Aorta (tissue), 5 donors: ENCODE measurements around the gene RAF1. TPM values are rescaled to one million over a fixed set of nuclear protein-coding genes. Genes with fewer than 3 reads are reported as not detected.

ENCODE experiments used
- ATAC-seq: fragments of 200-7000 bp; cut with Tn5 transposase; one replicate; pipeline ENCODE4 v1.9.1; 2022; ENCODE audit warnings: moderate library complexity; ENCODE audit not compliant: low FRiP score
- DNase-seq, 2 donors: peaks; one replicate each; pipeline ENCODE4 v3.0.0-alpha.2; 2020
- H3K27ac ChIP-seq, 2 donors: one replicate each; pipeline ENCODE4 v1.5.1; 2013; ENCODE audit warnings: low read length in 2 of 2, mild to moderate bottlenecking in 2 of 2, moderate library complexity in 2 of 2, control low read depth in 1 of 2, inconsistent platforms in 1 of 2, low read depth in 1 of 2
- H3K27me3 ChIP-seq, 2 donors: one replicate each; pipeline ENCODE4 v1.6.1; 2013; ENCODE audit warnings: control low read depth in 1 of 2, low read length in 1 of 2, mild to moderate bottlenecking in 1 of 2, moderate library complexity in 1 of 2; ENCODE audit not compliant: insufficient read depth in 2 of 2, control insufficient read depth in 1 of 2
- H3K36me3 ChIP-seq, 2 donors: one replicate each; pipeline ENCODE4 v1.6.1; 2013; ENCODE audit warnings: control low read depth in 1 of 2, low read length in 1 of 2, mild to moderate bottlenecking in 1 of 2; ENCODE audit not compliant: insufficient read depth in 2 of 2, control insufficient read depth in 1 of 2
- H3K4me1 ChIP-seq, 2 donors: one replicate each; pipeline ENCODE4 v1.6.1; 2013; ENCODE audit warnings: low read length in 2 of 2, control low read depth in 1 of 2, mild to moderate bottlenecking in 1 of 2, moderate library complexity in 1 of 2; ENCODE audit not compliant: insufficient read depth in 2 of 2, control insufficient read depth in 1 of 2
- H3K4me3 ChIP-seq, 2 donors: one replicate each; pipeline ENCODE4 v1.5.1; 2013; ENCODE audit warnings: low read length in 2 of 2, control low read depth in 1 of 2, mild to moderate bottlenecking in 1 of 2
- H3K9me3 ChIP-seq: one replicate; pipeline ENCODE4 v1.6.1; 2013; ENCODE audit warnings: mild to moderate bottlenecking, low read length; ENCODE audit not compliant: control insufficient read depth
- WGBS, 2 donors: extraction: QIAGEN DNeasy Blood & Tissue Kit; methylation state at CpG; one replicate each; pipeline ENCODE4 v1.1.7; 2013; 5-methylcytosine and 5-hydroxymethylcytosine counted together
- intact Hi-C, 2 donors: fragments of 100-400 bp; cut with DNase I; formaldehyde crosslinking; loops; one replicate each; pipeline versions ENCODE4 v1.14.2 to v1.15.0; 2022
- polyA plus RNA-seq, 2 donors: library from polyadenylated mRNA; stranded (reverse); fragments of 200-250 nt; gene quantifications; one replicate each; pipeline ENCODE4 v1.2.3, GENCODE V29; 2013
- total RNA-seq, 2 donors: library from RNA; stranded (reverse); fragmentation: NEBNext Ultra II Directional; extraction: Animal tissue kit (Norgen Biotek cat#: 25700); gene quantifications; one replicate each; pipeline ENCODE4 v1.2.1, GENCODE V29; 2021
- donor health status: healthy with polysubstance abuse.
- donor health status: Bipolar disorder and iron deficiency.
- donor health status: DM: no; HTN: no; CAD: no.
- donor health status: DM: no; HTN: no; CAD: no.
- donor health status: DM: yes; HTN: yes; CAD: no.

The RAF1 gene
- total and polyA plus RNA-seq, 4 donors: 57.0 to 117 (median 89.7) TPM

GRCh38 chr3:12658593-12659058, 5.3 kb downstream of the RAF1 start:
- intact Hi-C loops: loop anchor here in 1 of 2 donors (10.0 kb wide), 1 partner anchor 54 kb away; no protein-coding TSS in a partner anchor
- no peaks in the 10 kb centered on the region for H3K27me3 ChIP-seq
- DNase-seq (no peak), ATAC-seq (no peak)
- no peaks in the 10 kb centered on the region for H3K36me3 ChIP-seq
- H3K4me1 ChIP-seq: peaks cover 5 to 6% of the 10 kb centered on the region in 2 donors
- H3K27ac ChIP-seq: peak overlapping the region in 1 of 2 donors; percentile 36
- H3K4me3 ChIP-seq: no peak overlapping the region
- no peaks in the 10 kb centered on the region for H3K9me3 ChIP-seq
- 11 to 17% methylated on average over 4 of the region's 4 CpGs for WGBS, 2 donors

GRCh38 chr3:12656850-12657249, 7.1 kb downstream of the RAF1 start:
- intact Hi-C loops: loop anchor here in 1 of 2 donors (10.0 kb wide), 1 partner anchor 52 kb away; no protein-coding TSS in a partner anchor
- Histone ChIP-seq H3K27ac (no peak overlapping the region), H3K4me3 (no peak overlapping the region), H3K9me3 (no peaks in the 10 kb centered on the region), H3K4me1 (peaks cover 8% of the 10 kb centered on the region in 2 donors), H3K36me3 (no peaks in the 10 kb centered on the region), H3K27me3 (no peaks in the 10 kb centered on the region)
- 76 to 81% methylated on average over 6 of the region's 6 CpGs for WGBS, 2 donors
- no peak for DNase-seq
- no peak for ATAC-seq

- Histone ChIP-seq H3K4me3 (no peak overlapping the region), H3K9me3 (no peaks in the 10 kb centered on the region), H3K4me1 (peaks cover 8 to 9% of the 10 kb centered on the region in 2 donors), H3K27me3 (no peaks in the 10 kb centered on the region), H3K27ac (no peak overlapping the region), H3K36me3 (no peaks in the 10 kb centered on the region)
- DNase-seq: no peak
- intact Hi-C loops: loop anchor here in 1 of 2 donors (10.0 kb wide), 1 partner anchor 51 kb away; no protein-coding TSS in a partner anchor
- no peak for ATAC-seq
Observed at GRCh38 chr3:12656193-12656592, 7.7 kb downstream of the RAF1 start.

GRCh38 chr3:12655701-12656100, 8.2 kb downstream of the RAF1 start:
- intact Hi-C loops: loop anchor here in 1 of 2 donors (10.0 kb wide), 1 partner anchor 51 kb away; no protein-coding TSS in a partner anchor
- peaks cover 9% of the 10 kb centered on the region in 2 donors for H3K4me1 ChIP-seq
- DNase-seq: peak in 1 of 2 donors; percentile 15
- 53 to 60% methylated on average over 4 of the region's 4 CpGs for WGBS, 2 donors
- no peaks in the 10 kb centered on the region for H3K36me3 ChIP-seq
- no peaks in the 10 kb centered on the region for H3K9me3 ChIP-seq
- no peak overlapping the region for H3K27ac ChIP-seq
- no peaks in the 10 kb centered on the region for H3K27me3 ChIP-seq
- H3K4me3 ChIP-seq: no peak overlapping the region
- no peak for ATAC-seq

DNA sequence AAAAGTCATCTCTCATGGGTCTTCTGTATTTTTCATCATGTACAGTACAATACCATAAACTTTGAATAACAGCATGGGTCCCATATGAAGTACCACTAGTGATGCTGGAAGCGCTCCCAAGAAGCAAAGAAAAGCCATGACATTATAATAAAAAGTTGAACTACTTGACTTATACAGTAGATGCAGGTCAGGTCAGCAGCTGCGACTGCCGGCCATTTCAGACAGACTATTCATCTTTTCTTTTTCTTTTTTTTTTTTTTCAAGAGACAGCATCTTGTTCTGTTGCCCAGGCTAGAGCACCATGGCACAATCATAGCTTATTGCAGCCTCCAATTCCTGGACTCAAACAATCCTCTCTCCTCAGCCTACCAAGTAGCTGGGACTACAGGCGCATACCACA, 10.2 kb downstream of the RAF1 start:
- no peak for ATAC-seq
- Histone ChIP-seq H3K27me3 (no peaks in the 10 kb centered on the region), H3K27ac (no peak overlapping the region), H3K36me3 (no peaks in the 10 kb centered on the region), H3K9me3 (no peaks in the 10 kb centered on the region), H3K4me3 (no peak overlapping the region), H3K4me1 (peaks cover 9 to 11% of the 10 kb centered on the region in 2 donors)
- 45 to 52% methylated on average over 4 of the region's 4 CpGs for WGBS, 2 donors
- intact Hi-C loops: loop anchor here in 1 of 2 donors (10.0 kb wide), 1 partner anchor 49 kb away; no protein-coding TSS in a partner anchor
- peak in 1 of 2 donors; percentile 8 for DNase-seq

- ATAC-seq (no peak), DNase-seq (no peak)
- Histone ChIP-seq H3K4me3 (no peak overlapping the region), H3K4me1 (peaks cover 3 to 6% of the 10 kb centered on the region in 2 donors), H3K27ac (no peak overlapping the region), H3K36me3 (no peaks in the 10 kb centered on the region), H3K9me3 (no peaks in the 10 kb centered on the region), H3K27me3 (no peaks in the 10 kb centered on the region)
- 93% methylated on average over 12 of the region's 12 CpGs for WGBS, 2 donors
- intact Hi-C loops: no loop called here
Observed at GRCh38 chr3:12648384-12648959, 15.4 kb downstream of the RAF1 start.

DNA sequence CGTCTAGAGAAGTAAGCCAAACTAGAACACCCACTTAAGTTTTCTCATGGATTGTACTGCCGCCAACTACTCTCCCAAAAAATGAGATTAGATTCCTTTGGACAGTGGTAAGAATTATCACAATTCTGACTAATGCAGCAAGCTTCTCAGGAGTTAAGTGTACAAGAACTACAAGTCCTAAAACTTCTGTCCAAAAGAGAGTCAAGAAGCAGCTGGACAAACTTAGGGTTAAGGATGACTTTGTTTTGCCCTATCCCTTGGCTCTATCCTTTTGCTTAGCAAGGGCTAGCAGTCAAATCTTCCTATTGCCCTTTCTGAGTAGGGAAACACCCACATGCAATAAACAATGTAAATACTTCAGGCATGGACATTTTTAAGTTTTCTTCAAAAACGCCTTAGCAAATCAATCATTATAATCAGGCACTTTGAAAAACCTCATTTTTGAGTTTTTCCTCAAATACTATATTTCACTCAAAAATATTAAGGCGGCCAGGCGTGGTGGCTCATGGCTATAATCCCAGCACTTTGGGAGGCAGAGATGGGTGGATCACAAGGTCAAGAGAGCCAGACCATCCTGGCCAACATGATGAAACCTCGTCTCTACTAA, 19.5 kb downstream of the RAF1 start:
- peak overlapping the region; percentile 67 to 68 for H3K27ac ChIP-seq
- H3K9me3 ChIP-seq: no peaks in the 10 kb centered on the region
- no peaks in the 10 kb centered on the region for H3K27me3 ChIP-seq
- peak overlapping the region in 1 of 2 donors; percentile 48 for H3K4me3 ChIP-seq
- ATAC-seq (peak; percentile 41), DNase-seq (no peak)
- intact Hi-C loops: loop anchor here in 1 of 2 donors (5.0 kb wide), 1 partner anchor 57 kb away; no protein-coding TSS in a partner anchor
- peaks cover 1 to 4% of the 10 kb centered on the region in 2 donors for H3K4me1 ChIP-seq
- 24 to 25% methylated on average over 6 of the region's 6 CpGs for WGBS, 2 donors
- H3K36me3 ChIP-seq: no peaks in the 10 kb centered on the region

DNA sequence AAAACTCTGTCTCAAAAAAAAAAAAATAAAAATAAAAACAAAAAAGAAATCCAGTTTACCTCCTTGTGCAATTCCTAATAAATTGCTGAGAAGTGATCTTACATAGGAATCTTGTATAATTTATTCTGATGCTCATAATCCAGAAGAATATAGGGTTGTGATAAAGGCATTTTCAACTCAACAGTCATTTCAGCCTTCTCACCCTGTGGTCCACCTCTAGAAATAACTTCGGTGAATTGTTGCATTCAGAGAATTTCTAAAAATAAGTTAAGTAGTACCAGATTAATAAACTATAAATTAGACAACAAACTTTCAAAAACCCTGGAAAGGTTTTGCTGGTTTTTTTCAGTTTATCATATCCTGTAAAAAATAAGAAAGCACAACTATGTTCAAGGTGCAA, 20.2 kb downstream of the RAF1 start:
- 0% methylated on average over 1 of the region's 1 CpG for WGBS, 2 donors
- intact Hi-C loops: loop anchor here in 1 of 2 donors (5.0 kb wide), 1 partner anchor 56 kb away; no protein-coding TSS in a partner anchor
- no peaks in the 10 kb centered on the region for H3K9me3 ChIP-seq
- peaks cover 1 to 4% of the 10 kb centered on the region in 2 donors for H3K4me1 ChIP-seq
- H3K27me3 ChIP-seq: no peaks in the 10 kb centered on the region
- no peak overlapping the region for H3K4me3 ChIP-seq
- ATAC-seq: no peak
- DNase-seq: no peak
- H3K36me3 ChIP-seq: no peaks in the 10 kb centered on the region
- H3K27ac ChIP-seq: peak overlapping the region in 1 of 2 donors; percentile 22
